KOPT-K1 (cell line): Measurements from ENCODE around the gene PADI4.

Source experiments
- H3K27ac ChIP-seq: fragments of 200-600 bp; sonication (generic); 2 replicates; pipeline ENCODE4 v1.5.1; 2016; ENCODE audit warnings: antibody characterized with exemption, mild to moderate bottlenecking, low read depth, low read length; ENCODE audit not compliant: poor library complexity, severe bottlenecking
- H3K36me3 ChIP-seq: fragments of 200-600 bp; sonication (generic); 2 replicates; pipeline ENCODE4 v1.5.1; 2017; ENCODE audit warnings: antibody characterized with exemption, mild to moderate bottlenecking, low read length, moderate library complexity; ENCODE audit not compliant: insufficient read depth
- H3K9me3 ChIP-seq: fragments of 200-600 bp; sonication (generic); 2 replicates; pipeline ENCODE4 v1.5.1; 2017; ENCODE audit warnings: antibody characterized with exemption, low read length, mild to moderate bottlenecking; ENCODE audit not compliant: insufficient read depth, poor library complexity, severe bottlenecking

PADI4 gene

DNA sequence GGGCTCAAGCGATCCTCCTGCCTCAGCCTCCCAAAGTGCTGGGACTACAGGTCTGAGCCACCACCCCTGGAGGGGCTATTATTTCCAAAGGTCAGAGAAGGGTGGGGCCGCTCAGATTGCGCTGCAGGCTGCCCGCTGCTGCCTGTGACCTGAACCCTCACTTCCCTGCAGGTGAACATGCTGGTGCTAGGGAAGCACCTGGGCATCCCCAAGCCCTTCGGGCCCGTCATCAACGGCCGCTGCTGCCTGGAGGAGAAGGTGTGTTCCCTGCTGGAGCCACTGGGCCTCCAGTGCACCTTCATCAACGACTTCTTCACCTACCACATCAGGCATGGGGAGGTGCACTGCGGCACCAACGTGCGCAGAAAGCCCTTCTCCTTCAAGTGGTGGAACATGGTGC, 55.4 kb downstream of the PADI4 start:
- H3K27ac ChIP-seq = no peak overlapping the region
- peaks cover 4% of the 10 kb centered on the region for H3K9me3 ChIP-seq
- H3K36me3 ChIP-seq = no peaks in the 10 kb centered on the region

DNA sequence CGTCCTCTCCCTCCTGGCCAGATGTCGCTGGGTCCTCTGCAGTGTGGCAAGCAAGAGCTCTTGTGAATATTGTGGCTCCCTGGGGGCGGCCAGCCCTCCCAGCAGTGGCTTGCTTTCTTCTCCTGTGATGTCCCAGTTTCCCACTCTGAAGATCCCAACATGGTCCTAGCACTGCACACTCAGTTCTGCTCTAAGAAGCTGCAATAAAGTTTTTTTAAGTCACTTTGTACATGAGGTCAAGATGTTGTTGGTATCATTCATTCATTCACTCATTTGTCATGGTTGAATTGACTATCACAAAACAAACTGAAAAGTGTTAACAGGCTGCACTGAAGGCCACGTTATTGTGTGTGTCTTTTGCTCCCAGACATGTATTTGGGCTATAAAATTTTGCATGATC, 55.8 kb downstream of the PADI4 start:
- peaks cover 4% of the 10 kb centered on the region for H3K9me3 ChIP-seq
- no peaks in the 10 kb centered on the region for H3K36me3 ChIP-seq
- no peak overlapping the region for H3K27ac ChIP-seq

DNA sequence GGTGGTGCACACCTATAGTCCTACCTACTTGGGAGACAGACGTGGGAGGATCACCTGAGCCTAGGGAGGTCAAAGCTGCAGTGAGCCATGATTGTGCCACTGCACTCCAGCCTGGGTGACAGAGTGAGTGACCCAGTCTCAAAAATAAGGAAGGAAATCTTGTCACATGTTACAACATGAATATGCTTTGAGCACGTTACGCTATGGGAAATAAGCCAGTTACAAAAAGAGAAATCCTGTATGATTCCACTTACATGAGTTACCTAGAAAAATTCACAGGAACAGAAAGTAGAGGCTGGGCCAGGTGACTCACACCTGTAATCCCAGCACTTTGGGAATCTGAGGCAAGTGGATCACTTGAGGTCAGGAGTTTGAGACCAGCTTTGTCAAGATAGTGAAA, 57.3 kb downstream of the PADI4 start:
- peaks cover 4% of the 10 kb centered on the region for H3K9me3 ChIP-seq
- H3K36me3 ChIP-seq = no peaks in the 10 kb centered on the region
- H3K27ac ChIP-seq = no peak overlapping the region

DNA sequence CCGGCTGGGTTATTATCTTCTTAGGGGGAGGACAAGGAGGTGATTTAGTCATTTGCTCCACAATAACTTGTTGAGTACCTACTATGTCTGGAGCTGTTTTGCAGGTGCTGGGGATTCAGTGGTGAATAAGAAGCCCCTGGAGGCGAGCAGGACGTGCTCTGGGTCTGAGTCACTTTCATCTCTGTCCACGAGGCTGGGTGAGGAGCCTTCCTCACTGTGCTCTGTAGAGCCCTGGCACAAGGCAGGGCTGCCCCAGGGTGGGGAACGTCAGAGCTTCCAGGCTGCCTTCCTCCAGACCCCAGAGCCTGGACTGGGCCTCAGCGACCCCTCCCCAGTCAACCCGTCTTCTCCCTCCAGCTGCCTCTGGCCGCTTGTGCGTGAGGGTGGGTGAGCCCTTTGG, 61.5 kb downstream of the PADI4 start:
- H3K27ac ChIP-seq = no peak overlapping the region
- no peaks in the 10 kb centered on the region for H3K36me3 ChIP-seq

DNA sequence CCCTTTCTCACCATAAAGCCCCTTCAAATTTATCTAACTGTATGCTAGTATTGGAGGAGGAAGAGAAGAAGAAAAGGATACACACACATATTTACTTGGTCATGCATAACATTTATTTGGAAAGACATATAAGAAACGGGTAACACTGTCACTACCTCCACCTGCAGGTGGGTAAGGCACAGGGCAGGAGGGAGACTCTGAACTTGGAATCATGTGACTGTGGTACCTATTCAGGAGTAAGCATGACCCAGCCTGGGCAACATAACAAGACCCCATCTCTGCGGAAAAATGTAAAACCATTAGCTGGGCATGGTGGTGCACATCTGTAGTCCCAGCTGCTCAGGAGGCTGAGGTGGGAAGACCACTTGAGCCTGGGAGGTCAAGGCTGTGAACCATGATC, 62.6 kb downstream of the PADI4 start:
- Histone ChIP-seq H3K27ac (no peak overlapping the region), H3K9me3 (no peaks in the 10 kb centered on the region), H3K36me3 (no peaks in the 10 kb centered on the region)

More for the DNA sequence above, 61.5 kb downstream of the PADI4 start:
- peaks cover 3% of the 10 kb centered on the region for H3K9me3 ChIP-seq

DNA sequence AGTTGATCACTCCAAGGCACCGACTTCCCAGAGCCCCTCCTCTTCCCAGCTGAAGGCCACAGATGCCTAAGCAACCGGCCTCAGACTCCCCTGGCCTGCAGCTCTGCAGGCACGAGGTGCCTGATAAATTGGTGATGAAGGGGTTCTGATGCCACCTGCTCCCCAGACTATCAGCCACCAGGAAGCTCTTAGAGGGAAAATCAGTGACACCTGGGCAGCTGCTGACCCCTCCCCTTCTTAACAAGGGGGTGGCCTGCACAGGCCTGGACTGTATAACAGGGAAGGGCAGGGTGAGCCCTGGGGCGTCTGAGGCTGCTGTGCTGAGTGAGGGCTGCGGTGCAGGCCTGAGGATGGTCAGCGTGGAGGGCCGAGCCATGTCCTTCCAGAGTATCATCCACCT, 63.9 kb downstream of the PADI4 start, which contains the start of gene PADI6:
PADI6 (plus strand) TSS at position 301 of the 400 bp plus-strand sequence; CDS start at position 351, 50 bp downstream.
- Histone ChIP-seq H3K36me3 (no peaks in the 10 kb centered on the region), H3K27ac (no peak within 1 kb of the TSS), H3K9me3 (no peaks in the 10 kb centered on the region)

DNA sequence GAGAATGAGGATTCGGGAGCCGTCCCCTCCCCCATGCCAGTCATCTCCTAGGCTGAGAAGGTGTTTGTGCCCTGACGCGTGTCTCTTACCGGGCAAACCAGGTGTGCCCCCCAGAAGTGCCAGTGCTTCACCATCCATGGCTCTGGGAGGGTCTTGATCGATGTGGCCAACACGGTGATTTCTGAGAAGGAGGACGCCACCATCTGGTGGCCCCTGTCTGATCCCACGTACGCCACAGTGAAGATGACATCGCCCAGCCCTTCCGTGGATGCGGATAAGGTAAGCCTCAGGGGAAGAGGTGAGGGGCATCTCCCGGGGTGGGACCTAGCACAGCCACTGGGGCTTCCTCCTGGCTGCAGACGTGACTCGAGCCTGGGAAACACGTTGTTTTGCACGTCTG, 65.0 kb downstream of the PADI4 start:
- Histone ChIP-seq H3K9me3 (no peaks in the 10 kb centered on the region), H3K36me3 (no peaks in the 10 kb centered on the region), H3K27ac (no peak overlapping the region)

DNA sequence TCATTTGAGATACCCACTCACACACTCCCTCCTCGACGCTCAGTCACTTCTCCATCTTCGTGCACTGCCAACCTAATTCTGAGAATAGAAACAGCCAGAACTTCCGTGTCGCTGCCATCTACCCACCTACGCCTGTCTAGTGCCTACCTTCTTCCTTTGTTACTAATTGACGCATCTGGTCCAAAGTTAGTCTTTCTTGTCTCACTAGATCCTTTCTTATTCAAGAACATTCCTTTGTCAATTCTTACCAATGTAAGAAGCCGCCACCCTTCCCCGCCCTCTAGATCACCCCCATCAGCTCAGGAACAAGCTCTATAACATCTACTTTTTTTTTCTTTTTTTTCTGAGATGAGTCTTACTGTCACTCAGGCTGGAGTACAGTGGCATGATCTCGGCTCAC, 67.7 kb downstream of the PADI4 start:
- Histone ChIP-seq H3K36me3 (no peaks in the 10 kb centered on the region), H3K9me3 (no peaks in the 10 kb centered on the region), H3K27ac (no peak overlapping the region)

DNA sequence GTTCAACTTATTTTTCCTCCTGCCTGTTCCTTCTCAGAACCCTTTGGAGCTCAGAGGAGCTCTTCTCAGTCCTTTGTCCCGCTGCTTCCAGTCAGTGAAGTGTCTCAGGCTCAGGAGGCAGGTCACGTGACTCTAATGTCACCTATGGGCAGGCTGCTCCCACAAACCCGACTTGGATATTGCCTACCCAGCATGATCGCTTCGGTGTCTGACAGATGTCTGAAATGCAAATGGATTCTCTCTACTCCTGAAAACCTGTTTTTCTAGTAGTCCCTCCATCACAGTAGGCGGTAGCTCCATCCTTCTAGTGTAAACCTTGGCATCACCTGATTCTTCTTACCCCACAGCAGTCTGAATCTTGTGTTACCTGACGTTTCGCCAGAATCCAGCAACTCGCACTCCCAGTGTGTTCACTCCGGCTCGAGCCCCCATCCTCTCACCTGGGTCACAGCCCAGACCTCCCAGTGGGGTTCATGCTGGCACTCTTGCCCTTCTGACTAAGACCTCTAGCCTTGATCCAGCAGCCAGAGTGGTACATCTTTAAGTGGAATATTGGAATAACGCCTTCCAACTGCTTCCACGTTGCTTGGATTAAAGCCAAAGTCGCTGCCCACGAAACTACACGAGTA, 69.4 kb downstream of the PADI4 start:
- H3K36me3 ChIP-seq = no peaks in the 10 kb centered on the region
- H3K27ac ChIP-seq = no peak overlapping the region
- H3K9me3 ChIP-seq = no peaks in the 10 kb centered on the region

DNA sequence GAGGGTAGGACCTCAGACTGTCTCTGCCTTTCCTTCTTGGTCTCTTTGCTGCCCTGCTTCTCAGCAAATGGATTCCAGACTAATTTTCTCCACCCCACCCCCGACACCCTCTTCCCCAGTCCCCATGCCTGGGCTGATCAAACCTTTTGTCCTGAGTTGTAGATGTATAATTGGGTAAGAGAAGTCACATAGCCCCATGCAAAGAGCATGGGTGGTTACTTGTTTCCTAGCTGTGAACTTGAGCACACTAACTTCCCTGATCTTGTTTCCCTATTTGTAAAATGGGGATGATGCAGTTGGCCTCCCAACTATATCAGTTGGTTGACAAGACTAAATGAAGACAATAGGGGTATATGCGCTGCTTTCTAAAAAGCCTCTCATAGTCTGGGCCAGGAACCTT, 73.2 kb downstream of the PADI4 start:
- Histone ChIP-seq H3K9me3 (no peaks in the 10 kb centered on the region), H3K27ac (no peak overlapping the region), H3K36me3 (no peaks in the 10 kb centered on the region)

DNA sequence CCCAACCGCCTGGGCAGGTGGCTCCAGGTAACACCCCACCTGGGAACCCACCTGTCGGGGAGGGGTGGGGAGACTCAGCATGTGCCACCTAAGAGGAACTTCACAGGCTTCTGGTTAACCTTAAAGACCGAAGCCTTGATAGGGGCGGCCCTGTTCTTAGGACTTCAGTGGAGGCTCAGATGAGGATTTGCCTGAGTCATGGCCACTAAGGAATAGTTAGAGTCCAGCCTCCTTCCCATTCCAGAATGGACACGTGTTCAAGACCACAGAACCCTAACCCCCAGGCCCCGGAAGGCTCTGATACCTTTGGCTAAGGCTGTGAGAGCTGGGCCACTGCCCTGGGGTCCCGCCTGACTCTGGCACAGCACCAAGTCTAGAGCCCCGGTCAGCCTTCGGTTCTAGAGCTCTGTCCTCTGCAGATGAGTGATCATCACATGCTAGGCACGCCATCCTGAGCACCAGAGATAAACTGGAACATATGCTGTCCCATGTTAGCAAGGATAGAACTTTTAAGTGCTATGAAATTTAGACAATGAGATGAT, 84.3 kb downstream of the PADI4 start:
- Histone ChIP-seq H3K9me3 (no peaks in the 10 kb centered on the region), H3K27ac (no peak overlapping the region), H3K36me3 (no peaks in the 10 kb centered on the region)

DNA sequence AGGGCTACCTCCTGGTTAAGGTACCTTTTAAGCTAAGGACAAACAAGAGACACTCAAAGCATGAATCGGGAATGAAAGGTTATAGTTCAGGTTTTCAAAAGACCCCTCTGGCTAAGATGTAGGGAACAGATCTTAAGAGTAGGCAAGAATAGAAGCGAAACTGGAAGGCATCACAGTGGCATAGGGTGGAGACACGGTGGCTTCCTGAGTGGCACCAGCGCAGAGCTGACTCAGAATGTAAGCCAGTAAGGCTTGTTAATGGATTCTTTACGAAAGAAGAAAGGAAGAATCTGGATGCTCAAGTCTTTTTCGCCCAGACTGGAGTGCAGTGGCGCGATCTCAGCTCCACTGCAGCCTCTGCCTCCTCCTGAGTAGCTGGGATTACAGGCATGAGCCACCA, 85.2 kb downstream of the PADI4 start:
- Histone ChIP-seq H3K9me3 (no peaks in the 10 kb centered on the region), H3K27ac (no peak overlapping the region), H3K36me3 (no peaks in the 10 kb centered on the region)

DNA sequence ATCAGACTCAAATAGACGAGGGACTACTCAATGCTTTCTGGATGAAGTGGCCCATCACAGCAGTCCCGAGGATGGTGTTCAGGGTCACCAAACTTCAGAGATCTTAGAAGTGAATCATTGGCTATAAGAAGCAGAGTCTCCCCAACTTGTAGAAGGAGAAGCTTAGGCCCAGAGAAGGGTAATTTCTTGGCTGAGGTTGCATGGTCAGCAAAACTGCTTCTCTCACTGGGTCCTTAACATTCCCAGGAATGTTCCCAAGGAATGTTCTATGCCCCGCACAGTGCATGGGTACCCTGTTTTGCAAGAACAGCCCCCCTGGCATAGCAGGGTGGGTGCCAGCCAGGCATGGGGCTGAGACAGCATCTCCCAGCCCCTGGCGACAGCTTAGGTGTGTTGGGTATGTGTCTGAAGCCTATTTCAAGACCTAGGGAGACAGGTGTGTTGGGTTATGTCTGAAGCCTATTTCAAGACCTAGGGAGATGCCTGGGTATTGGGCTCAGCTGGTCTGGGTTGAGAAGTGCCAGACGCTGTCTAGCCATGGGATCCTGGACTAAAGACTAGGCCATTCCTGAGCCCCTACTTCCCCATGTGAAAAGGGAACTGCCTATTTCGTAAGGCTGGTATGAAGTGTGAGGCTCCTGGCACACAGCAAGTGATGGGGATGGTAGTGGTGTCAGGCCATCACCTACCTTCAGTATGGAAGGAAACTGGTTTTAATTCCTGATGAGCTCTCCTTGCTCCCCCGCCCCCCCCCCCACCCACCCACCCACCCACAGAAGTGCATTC, 90.1 kb downstream of the PADI4 start:
- H3K9me3 ChIP-seq = no peaks in the 10 kb centered on the region
- no peak overlapping the region for H3K27ac ChIP-seq
- no peaks in the 10 kb centered on the region for H3K36me3 ChIP-seq

DNA sequence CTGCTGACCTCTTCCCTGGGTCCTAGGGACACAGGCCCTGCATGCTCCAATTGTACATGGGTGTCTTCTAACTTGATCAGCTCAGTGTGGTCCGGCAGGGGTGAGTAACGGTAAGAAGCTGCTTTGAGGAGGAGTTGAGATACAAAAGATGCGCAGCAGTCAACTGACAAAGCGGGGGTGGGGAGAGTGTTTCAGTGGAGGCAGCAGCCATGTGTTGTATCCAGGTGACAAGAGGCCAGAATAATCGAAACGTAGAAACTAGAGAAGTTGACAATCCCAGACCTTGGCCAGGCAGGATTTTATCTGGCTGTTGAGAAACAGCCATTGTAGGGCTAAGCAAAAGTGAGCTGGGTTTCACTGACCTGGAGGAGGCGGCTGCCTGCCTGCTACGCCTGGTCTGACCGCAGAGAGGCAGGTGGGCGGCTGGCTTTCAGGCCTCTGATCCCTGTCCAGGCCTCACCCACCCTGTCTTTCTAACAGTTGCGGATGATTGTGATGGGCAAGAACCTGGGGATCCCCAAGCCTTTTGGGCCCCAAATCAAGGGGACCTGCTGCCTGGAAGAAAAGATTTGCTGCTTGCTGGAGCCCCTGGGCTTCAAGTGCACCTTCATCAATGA, 92.8 kb downstream of the PADI4 start:
- Histone ChIP-seq H3K27ac (no peak overlapping the region), H3K36me3 (peaks cover 2% of the 10 kb centered on the region; the same call in 1 of the 2 replicates), H3K9me3 (no peaks in the 10 kb centered on the region)

DNA sequence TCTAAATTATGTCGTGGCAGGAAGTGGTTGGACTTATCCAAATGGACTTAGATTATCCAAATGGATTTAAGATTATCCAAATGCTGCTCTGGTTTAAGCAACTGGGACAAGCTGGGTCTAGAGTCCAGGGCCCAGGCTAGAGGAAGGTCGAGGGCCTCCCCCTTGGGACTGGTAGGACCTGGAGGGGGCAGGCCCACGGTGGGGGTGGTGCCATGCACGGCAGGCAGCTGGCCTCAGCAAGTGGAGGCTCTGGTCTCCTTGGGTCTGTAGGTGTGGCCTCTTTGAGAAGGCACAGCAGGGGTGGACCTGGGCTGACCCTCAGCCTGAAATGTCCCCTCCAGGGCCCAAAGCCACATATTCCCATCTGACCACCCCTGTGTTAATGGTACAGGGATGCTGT, 93.8 kb downstream of the PADI4 start:
- H3K9me3 ChIP-seq = no peaks in the 10 kb centered on the region
- H3K27ac ChIP-seq = no peak overlapping the region
- H3K36me3 ChIP-seq = peaks cover 11% of the 10 kb centered on the region; the same call in 1 of the 2 replicates
